CD4-positive, alpha-beta T cell treated with Interleukin-17A for 4 hours (primary cell): ENCODE measurements around the gene DIS3L.
"Not testable (repeated sequence)": the region's sequence is repeated elsewhere in the genome, so short reads cannot be mapped to it uniquely, and the experiment has no call there.

Source experiments
- DNase-seq: peaks from one replicate; pipeline ENCODE4 v3.0.0-alpha.2; 2020; ENCODE audit warnings: mixed read lengths

DIS3L gene

DNA sequence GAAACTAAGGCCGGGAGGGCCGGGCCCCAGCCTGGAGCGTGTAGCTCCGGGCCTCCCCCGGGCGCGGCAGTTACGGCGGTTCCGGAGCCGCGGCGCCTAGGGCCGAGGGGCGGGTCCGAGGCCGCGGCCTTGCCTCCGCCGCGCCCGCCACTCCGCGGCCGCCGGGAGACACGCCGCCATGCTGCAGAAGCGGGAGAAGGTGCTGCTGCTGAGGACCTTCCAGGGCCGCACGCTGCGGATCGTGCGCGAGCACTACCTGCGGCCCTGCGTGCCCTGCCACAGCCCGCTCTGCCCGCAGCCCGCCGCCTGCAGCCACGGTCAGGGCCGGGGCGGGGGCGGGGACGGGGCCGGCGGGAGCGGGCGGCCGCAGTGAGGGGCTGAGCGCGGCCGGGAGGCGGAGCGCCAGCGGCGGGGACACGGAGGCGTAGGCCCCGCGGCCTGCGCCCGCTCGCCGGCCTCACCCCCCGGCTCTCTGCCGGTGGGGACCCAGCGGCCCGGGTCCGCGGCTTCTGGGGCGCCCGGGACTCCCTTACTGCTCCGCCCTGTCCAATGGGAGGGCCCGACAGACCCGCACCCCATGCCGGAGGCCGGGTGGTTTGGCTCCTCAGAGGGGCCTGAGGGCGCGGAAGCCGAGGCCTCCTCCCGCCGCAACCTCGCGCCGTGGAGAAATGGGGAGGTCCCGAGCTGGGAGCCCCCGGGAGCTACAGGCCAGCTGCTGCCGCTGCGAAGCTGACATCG lies at the start of gene DIS3L:
DIS3L (plus strand) TSS at position 150 of the 738 bp plus-strand sequence; CDS start at position 179, 29 bp downstream.
- DNase-seq: peak; percentile 76

DNA sequence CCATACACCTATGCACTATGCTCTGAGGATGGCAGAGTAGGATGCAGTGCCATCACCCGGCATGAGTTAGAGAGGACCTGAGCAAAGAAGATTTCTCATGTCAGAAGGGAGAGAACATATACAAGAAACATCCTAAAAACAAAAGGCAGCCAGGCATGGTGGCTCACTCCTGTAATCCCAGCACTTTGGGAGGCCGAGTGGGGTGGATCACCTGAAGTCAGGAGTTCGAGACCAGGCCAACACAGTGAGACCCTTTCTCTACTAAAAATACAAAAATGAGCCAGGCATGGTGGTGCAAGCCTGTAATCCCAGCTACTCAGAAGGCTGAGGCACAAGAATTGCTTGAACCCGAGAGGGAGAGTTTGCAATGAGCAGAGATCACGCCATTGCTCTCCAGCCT lies 47.5 kb upstream of the DIS3L start:
- not testable (repeated sequence) for DNase-seq

DNA sequence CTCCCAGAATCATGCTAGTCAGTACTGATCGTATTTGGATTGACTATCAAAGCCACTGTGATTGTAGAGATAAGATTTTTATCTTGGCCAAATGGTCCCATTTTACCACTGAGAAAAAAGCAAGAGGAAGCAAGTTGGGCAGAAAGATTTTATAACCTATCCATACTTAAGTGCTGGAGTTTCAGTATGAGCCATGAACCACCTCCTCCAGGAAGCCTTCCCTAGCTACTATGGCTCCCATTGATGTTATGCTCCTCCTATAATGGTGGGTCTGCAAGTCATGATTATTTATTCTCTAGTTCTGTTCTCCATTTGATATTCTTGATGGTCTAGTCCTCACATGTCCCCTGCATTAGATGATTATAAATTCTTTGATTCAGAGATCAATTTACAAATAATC lies 46.4 kb upstream of the DIS3L start:
- no peak for DNase-seq

DNA sequence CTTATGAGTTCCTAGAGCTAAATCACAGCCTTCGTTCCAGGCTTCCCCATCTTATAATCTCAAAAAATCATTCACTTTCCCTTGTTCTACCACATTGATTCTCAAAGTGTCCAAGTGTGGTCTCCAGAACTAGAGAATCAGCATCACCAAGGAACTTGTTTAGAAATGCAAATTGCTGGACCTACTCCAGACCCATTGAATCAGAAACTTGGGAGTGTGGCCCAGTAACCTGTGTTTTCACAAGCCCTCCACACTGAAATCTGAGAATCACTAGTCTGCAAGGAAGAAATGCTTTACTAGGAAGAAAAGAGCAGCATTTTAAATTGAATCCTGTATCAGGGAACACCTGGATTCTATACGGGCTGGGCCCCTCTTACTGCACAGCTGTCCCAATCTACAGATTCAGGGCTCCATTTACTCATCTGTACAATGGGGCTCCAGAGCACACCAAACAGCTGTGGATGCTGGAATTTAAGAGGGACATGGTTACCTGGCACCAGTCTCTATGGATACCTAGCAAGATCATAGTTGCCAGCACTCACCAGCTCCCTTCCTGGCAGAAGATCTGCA lies 43.7 kb upstream of the DIS3L start:
- DNase-seq: no peak

DNA sequence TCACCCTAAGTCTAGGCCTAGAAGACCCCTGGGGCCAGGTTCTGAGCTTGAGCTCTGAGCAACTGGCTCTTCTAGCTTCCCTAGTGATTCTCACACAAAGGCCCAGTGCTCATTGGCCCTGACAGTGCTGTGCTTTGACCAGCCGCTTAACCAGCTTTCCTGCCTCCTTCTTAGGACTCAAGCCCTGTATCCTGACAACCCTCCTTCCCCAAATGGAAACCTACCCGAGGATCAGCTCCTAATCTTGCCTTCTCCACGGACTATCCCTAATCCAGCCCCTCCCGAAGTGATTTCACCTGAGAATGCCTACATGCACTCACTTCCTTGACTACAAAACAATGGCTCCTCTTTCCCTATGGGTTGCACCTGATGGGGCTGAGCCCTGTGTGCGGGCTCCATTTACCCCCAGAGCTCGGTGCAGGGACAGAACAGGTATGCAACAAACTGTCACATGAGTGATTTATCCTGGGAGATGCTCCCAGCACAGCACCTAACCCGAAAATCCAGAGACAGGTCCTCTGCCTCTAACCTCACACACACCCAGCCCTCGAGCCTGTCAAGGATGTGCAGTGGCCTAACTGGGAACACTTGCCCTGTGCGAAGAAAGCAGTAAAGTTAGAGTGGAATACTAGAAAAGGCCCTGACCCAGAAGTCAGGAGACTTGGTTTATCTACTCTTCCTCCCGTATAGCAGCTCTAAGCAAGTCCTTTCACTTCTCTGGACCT lies 42.1 kb upstream of the DIS3L start:
- DNase-seq: no peak

DNA sequence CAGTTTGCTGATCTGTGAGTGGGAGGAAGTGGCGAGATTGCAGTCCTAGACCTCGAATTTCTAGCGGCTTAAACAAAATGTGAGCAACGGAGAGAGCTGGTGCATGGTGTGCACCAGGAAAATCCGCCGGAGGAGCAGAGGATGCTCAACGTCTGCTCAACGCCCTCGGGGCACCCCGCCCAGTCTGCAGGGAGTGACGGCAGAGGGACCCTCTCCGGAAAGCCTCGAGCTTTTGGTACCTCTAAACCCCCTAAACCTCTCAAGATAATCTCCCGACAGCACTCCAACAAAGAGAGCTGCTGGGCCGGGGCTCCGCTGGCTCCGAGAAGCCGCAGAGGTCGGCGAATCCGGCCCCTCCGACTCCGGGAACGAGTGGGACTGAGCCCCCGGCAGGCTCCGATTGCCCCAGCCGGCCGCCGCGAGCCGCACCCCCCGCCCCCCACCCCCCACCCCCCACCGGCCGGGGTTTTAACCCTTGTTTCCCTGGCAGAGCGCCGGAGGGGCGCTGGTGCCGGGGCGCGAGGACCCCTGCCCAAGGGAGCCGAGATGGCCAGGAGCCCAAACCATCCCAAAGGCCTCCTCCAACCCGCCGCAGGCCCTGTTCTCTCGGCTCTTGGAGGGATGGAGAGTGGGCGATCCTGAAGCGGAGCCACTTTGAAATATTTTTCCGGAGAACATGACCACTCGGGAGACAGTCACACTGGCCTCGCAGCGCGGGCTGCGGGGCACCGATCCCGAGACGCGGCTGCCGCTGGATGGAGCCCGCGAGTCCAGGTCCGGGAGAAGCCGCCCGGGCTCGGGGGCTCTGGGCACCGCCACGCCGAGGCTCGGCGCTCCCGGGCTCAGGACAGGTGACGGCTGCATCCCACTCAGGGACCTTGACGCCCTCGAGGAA lies 41.3 kb upstream of the DIS3L start:
- peak; percentile 63 for DNase-seq

DNA sequence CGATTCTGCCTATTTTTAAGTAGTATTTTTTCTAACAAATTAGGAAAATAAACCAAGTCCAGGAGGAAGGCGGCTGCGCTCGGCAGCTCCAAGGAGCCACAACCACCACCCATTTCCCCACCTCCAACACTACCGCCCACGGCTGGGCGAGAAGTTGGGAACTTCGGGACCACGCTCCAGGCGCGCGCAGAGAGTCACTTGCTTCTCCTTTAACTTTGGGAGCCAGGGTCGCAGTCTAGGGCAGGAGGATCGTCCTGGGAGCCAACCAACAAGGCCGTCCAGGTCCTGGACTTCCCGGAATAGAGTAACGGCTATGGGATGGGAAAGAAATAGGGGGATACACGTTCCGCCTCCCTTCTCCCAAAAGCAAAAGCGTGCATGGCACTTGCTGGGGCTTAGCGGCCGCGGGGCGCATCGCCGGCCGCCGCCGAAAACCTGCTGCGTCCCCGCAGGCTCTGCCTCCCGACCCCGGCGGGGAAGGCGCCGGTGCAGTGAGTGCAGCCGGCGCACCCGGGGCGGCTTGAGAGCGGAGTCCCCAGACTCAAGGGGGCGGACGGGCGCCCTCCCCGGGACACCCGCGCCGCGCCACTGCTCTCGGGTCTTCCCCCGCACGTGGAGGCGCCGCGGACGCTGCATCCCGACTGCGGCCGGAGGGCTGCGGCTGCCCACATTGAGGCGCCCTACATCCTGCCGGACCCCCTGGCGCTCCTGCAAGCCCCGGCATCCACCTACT lies 40.5 kb upstream of the DIS3L start:
- DNase-seq: peak; percentile 14

DNA sequence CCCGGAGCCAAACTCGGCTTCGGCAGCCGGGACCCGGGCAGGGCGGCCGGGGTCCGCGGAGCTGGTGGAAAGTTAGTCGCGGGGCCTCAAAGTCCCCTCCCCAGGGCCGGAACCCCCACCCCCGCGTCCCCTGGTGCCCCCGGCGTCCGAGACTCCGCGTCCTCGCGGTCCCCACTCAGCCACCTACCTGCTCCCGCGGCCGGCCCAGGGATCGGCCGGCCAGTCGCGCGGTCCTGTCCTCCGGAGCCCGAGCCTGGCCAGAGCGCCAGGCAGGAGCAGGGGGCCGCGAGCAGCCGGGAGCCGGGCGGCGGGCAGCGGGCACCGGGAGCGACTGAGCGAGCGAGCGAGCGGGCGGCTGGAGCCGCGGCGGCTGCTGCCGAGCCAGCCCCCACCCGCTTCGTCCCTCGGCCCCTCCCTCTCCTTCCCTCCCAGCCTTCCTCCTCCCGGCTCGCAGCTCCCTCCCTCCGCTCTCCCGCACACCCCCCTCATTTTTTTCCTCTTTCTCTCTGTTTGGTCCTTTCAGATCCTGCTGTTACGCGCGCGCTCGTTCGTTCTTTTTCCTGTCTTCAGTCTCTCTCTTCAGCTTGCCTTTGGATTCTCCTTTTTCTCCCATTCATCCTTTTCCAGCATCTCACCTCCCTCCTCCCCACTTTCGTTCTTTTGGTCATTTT lies 39.8 kb upstream of the DIS3L start, which contains the start of gene MEGF11:
MEGF11 (minus strand) TSS at position 333 of the 671 bp plus-strand sequence. CDS start 125,347 bp downstream, outside the sequence.
- peak; percentile 9 for DNase-seq

DNA sequence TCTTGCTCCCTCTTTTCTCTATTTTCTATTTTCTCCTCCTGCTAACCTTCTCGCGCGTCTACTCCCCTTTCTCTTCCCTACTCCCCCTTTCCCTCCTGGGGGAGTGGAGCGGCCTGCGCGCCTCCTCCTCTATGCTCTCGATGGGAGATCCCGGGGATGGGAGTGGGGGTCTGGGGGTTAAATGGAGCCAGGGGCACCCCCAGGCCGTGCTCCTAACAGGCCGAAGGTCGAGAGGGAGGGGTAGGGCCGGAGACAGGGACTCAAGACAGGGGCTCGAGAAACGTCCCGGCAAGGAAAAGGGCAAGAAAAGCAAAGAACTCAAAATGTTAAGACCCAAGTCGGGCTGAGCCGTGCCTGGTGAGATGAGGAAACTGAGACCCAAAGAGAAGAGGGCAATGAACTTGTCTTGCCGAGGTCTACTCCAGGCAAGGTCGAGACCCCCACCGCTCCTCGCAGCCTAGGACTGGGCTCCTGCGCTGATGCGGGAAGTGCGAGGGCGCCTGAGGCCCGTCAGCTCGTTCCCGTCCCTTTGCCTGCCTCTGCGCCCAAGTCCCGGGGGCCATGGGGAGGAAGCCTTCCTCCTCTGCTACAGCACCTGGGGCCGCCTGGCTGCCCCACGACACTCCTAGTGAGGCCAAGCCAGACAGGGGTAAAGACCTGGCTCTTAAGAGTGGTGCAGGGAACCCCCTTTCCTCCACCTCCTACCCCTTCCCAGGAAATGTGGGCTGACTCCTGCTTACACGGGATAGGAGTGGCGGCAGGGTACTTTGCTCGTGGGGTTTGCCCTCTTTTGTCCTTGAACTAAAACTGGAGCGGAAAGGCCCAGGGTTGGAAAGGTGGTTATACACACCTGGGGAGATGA lies 39.0 kb upstream of the DIS3L start:
- DNase-seq: no peak

DNA sequence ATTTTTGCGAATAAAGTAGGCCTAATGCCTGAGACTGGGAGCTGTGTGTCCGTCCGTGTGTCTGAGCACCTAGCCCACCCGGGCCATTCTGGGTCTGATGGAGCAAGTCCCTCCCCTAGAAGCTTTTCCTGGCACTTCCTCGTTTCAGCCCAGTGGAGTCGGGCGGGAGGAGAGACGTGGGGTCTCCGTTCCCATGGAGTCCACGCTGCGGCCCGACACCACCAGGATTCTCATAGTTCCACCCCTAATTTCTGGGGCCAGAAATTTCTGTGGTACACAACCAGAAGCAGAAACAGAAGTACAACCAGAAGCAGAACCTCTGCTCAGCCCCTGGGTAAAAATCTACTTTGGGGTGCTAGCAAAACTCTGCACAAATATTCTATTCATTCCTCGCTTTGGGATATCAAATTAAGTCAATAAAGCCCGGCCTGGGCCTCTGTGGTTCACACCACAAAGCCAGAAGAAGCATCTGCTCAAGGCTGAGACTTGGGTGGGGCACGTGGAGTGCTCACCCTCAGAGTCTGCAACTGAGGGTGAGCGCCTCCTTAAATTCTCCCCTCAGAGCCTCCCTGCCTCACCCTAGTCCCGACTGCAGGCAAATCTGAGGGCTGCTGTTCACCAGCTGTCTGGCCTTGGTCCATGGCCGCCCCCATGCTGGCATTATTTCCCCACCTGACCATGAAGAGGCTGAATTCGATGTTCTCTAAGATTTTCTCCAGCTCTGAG lies 38.3 kb upstream of the DIS3L start:
- DNase-seq: no peak

DNA sequence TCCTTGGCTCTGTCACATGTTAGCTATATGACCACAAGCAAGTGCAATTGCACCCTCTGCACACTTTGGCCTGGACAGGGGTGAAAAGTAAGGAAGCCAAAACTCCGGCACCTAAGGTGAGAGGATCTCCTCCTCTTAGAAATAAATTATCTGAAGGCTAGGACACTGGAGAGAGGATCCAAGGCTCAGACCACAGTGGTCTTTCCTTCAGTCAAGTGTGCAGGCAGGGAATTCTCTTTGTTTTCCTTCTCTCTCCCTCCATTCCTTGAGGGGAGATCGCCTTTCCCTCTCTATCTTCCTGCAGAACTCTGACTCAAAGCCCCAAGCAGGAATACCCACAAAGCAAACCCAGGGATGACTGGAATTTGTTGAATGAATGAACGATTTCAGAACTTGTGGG lies 36.7 kb upstream of the DIS3L start:
- no peak for DNase-seq

DNA sequence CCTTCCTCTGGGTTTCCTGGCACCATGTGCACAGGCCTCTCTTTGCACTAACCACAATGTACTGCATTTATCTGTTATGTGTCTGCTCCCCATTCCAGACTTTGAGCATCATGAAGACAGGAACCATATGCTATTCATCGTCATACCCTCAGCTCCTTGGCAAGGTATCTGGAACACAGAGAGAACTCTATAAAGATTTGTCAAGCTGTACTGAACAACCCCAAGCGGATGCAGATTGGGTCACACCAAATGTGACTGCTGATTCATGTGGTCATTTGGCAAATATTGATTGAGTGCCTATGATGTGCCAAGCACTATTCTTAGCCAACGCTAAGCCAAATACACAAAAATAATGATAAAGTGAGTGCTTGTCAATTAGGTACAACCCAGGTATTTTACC lies 32.3 kb upstream of the DIS3L start:
- no peak for DNase-seq

DNA sequence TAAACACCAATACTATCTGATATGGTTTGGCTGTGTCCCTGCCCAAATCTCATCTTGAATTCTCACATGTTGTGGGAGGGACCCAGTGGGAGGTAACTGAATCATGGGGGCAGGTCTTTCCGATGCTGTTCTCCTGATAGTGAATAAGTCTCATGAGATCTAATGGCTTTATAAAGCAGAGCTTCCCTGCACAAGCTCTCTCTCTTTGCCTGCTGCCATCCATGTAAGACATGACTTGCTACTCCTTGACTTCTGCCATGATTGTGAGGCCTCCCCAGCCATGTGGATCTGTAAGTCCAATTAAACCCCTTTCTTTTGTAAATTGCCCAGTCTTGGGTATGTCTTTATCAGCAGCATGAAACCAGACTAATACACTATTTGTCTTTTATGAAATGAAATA lies 30.5 kb upstream of the DIS3L start:
- not testable (repeated sequence) for DNase-seq

DNA sequence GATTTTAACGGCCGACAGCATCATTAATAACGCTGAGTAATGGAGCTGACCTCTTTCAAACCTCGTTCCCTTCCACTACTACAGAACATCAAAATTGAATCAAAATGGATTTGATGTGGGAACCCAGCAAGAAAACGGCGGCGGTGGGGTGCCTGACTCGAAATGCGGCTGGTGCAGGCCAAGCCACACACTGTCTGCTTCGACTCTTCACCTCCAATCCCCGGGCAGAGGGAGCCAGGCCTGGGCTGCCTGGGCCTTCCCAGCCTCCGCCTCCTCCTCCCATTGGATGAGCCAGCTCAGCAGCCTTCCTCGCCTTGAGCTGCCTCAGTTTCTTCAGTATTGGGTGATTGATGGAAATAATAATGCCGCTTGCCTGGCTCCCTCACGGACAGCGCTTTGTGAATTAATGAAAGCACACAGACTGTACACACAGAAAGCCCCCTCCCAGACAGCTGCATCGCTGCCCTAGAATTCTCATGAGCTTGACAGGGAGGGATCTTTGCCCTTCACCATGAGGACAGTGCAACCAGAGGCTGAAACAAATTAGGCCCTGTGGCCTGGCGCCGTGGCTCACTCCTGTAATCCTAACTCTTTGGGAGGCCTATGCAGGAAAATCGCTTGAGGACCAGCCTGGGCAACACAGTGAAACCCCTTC lies 28.4 kb upstream of the DIS3L start:
- no peak for DNase-seq

DNA sequence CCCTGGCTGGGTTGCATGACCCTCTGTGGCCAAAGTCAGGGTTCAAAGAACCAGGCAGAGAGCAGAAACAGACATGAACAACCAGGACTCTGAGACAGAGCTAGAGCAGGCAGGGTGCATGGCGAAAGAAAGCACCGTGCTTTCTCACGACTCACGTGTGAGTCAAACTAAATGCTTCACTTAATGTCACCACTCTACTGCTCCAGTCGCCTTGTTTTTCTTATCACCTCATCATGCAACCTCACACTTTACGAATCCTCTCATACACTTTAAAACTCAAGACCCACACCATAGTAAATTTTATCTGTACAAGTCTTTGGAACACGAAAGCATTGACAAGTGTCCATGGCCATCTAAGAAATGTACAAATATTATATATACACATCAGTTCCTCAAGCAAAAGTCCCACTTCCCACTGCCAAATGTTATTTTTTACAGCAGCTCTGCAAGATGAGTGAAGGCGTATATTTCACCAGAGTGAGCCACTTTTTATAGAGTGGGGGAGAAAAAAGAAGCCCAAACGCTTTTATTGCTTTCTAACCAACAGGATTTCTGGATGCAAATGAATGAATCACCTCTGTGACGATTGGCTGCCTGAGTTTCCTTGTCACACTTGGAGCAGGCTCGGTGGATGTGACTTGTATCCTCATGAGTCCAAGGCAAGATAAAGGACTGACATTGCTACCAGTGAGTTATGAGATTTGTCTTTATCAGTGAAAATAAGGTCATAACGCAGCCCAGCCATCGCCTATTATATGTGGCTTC lies 23.9 kb upstream of the DIS3L start:
- DNase-seq: no peak

DNA sequence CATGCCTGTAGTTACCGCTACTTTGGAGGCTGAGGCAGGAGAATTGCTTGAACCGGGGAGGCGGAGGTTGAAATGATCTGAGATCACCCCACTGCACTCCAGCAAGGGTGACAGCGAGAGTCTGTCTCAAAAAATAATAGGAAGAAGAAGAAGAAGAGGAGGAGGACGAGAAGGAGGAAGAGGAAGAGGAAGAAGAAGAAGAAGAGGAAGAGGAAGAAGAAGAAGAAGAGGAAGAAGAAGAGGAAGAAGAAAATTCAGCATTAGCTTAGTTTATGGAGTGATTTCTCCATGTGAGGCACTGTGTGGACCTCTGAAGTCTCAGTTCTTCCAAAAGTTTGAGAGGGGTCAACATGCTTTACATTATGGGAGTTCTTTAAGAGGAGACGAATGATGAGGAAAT lies 22.4 kb upstream of the DIS3L start:
- DNase-seq: no peak

DNA sequence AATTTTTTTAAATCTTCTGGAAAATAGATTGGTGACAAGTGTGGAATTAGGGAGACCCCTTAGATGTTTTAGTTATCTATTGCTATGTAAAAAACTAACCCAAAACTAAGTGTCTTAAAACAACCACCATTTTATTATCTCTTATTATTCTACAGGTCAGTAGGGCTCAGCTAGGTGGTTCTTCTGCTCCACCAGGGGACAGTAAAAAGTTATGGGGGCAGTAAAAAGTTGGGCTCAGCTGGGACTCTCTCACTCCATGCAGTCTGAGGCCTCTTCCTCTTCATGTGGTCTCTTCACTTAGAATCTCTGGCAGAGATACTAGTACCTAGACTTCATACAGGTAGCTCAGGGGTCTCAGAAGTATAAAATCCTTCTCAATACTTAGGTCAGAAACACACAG lies 18.0 kb upstream of the DIS3L start:
- DNase-seq: no peak

DNA sequence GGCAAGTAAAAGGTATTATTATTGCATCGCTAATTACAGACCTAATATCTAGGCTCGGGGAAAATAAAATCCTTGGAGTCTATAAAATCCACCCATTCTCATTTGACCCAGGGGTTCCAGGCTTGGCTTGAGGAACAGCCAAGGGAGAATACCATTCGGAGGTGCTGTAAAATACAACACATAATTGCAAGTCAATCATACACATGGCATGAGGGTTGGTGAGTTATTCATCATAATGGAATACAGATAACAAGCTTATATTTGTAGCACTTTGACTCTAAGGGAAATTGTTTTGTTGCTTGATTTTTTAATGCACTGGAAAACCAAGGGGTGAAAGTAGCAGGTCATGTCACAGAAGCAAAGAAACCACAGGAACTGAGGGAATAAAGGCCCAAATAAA lies 16.8 kb upstream of the DIS3L start:
- no peak for DNase-seq

DNA sequence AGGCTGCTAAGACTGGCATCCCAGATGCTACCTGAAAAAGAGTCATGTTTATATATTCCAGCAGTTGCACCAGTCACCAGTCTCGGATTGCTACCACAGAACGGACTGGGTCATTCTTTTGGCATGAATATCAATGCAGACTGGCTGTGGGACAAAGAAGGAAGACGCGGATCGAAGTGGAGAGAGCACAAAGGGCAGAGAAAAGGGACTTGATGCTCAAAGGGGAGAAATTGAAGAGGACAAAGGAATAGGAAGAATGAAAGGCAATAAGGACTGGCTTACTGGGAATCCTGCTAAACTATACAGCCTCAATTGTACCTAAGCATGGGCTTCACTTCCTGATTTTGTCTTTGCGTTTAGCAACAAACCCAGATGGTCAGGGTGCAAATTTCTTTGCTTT lies 15.3 kb upstream of the DIS3L start:
- no peak for DNase-seq
